GM12892 (cell line): ENCODE data around the gene RBM33.

Experiments
- POLR2A ChIP-seq: IDR thresholded peaks from 2 replicates; pipeline ENCODE4 v1.6.1; 2011; ENCODE audit warnings: low read depth, low read length, control low read depth
- POLR2AphosphoS5 ChIP-seq: IDR thresholded peaks from 2 replicates; pipeline ENCODE4 v1.6.1; 2011; ENCODE audit warnings: low read depth, low read length, control low read depth

DNA sequence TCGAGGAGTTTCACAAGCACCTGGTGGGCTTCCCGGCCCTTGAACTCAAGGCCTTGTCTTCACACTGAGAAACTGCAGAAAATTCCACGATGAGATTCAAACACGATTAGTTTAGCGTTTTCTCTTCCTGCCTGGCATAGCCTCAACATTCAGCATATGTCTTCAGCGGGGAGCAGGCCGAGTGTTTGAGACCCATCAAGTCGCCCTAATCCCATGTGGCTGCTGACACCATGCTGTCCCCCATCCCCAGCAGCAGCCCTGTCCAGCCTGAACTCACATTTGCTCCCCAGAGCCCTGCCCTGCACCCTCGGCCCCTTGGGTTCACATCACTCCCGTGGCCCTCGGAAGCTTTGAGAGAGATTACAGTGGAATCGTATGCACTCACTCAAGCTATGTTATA is 35.3 kb upstream of the RBM33 start:
- TF ChIP-seq POLR2A (no peak), POLR2AphosphoS5 (no peak)
